ENCODE measurements around the gene MYO18B. TPM values are rescaled to one million over a fixed set of nuclear protein-coding genes. Genes with fewer than 3 reads are reported as not detected.
A peak's percentile ranks its signal among the peaks of the same experiment; 100 is the strongest.

Gene MYO18B
- total and polyA plus RNA-seq, 2 of the 8 experiments (the other 6 are each of a cell fraction or from before 2014, with no cell fraction given): 0.62 to 0.78 TPM

DNA sequence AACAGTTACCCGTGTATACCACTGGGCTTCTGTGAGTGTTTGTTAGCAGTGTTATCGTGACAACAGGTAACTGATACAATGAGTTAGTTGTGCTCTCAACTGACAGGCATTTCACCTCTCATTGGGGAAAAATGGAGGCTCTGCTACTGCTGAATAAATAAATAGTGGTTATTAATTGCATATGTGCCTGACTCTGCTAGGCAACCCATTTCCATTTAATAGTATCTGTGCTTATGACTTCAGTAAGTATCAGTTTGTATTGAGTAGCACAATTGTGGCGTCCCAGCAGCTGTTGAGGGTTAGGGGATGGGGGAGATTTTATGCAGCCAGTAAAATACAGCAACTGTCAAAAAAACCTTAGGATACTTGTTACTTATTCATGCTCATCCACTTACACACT, 303.9 kb downstream of the MYO18B start:
- Histone ChIP-seq H3K23me2 (ENCODE audit: low read depth, low read length) (no peaks in the 10 kb centered on the region), H3K56ac (replicated peaks; ENCODE audit: insufficient read length, low read depth, low read length) (no peak overlapping the region), H3K27ac (ENCODE audit: low read depth, low read length) (no peak overlapping the region), H4K8ac (ENCODE audit: extremely low read depth, insufficient read depth, low read length) (0 out of 2 replicates have a peak overlapping the region, but pooled peaks have one; percentile 3), H4K5ac (ENCODE audit: insufficient read length, low read depth, low read length) (no peak overlapping the region), H2BK120ac (replicated peaks; ENCODE audit: low read depth, low read length) (no peak overlapping the region), H3K27me3 (replicated peaks in 1 of 4; ENCODE audit: control insufficient read depth in 3 of 4, extremely low read depth in 1 of 4, insufficient read depth in 3 of 4, low read length in 3 of 4) (no peaks in the 10 kb centered on the region; a peak in 1 of 7 replicates), H3K79me2 (ENCODE audit: control insufficient read depth in 1 of 2, insufficient read depth in 2 of 2, low read length in 2 of 2) (no peaks in the 10 kb centered on the region), H3K14ac (ENCODE audit: insufficient read length) (no peak overlapping the region), H3K79me1 (ENCODE audit: low read depth, low read length) (no peaks in the 10 kb centered on the region), H3K9ac (replicated peaks in 1 of 4; ENCODE audit: extremely low read depth in 1 of 4, low read depth in 3 of 4, low read length in 3 of 4) (no peak overlapping the region), H2AK5ac (ENCODE audit: low read depth, low read length) (no peak overlapping the region), H4K20me1 (replicated peaks in 1 of 2; ENCODE audit: control insufficient read depth in 1 of 2, insufficient read depth in 2 of 2, low read length in 2 of 2) (no peaks in the 10 kb centered on the region), H3K4me3 (ENCODE audit: extremely low read depth in 1 of 4, insufficient read depth in 2 of 4, low read depth in 3 of 4, low read length in 4 of 4) (no peak overlapping the region), H2BK12ac (ENCODE audit: low read depth, low read length) (no peak overlapping the region), H4K91ac (replicated peaks; ENCODE audit: insufficient read length, low read length) (no peak overlapping the region), H3K4ac (replicated peaks; ENCODE audit: insufficient read length, low read depth, low read length) (no peak overlapping the region), H2BK5ac (ENCODE audit: low read depth, low read length) (no peak overlapping the region), H3K23ac (ENCODE audit: insufficient read length) (no peak overlapping the region), H3K18ac (ENCODE audit: extremely low read depth, low read length) (no peak overlapping the region), H2AFZ (ENCODE audit: low read length) (no peak overlapping the region), H2BK20ac (ENCODE audit: low read length) (no peak overlapping the region), H3K4me1 (replicated peaks in 1 of 4; ENCODE audit: control insufficient read depth in 3 of 4, insufficient read depth in 4 of 4, low read length in 3 of 4) (no peaks in the 10 kb centered on the region), H3K36me3 (ENCODE audit: control insufficient read depth in 2 of 4, insufficient read depth in 4 of 4, low read length in 3 of 4) (no peaks in the 10 kb centered on the region), H3K9me3 (ENCODE audit: insufficient read depth in 2 of 2, low read depth in 1 of 2, low read length in 1 of 2) (no peaks in the 10 kb centered on the region), H2BK15ac (ENCODE audit: low read length) (no peak overlapping the region), H3K4me2 (ENCODE audit: insufficient read depth in 1 of 2, low read depth in 2 of 2, low read length in 2 of 2) (no peak overlapping the region)
- FAIRE-seq: no peak
- WGBS, 2 experiments (ENCODE audit: extremely low coverage in 1 of 2, insufficient coverage in 1 of 2, insufficient read length in 1 of 2, insufficient replicate concordance in 2 of 2, low coverage in 1 of 2, low lambda C conversion rate in 2 of 2, missing lambda C conversion rate in 1 of 2): 89% methylated on average over 3 of the region's 3 CpGs; no CpG with 5 or more reads in 1 of the 2 experiments
- no peak for DNase-seq (ENCODE audit: low read depth in 1 of 2, low spot score in 2 of 2)
- POLR2A ChIA-PET (ENCODE audit: partially characterized antibody): no interaction called here
- CTCF ChIA-PET (ENCODE audit: partially characterized antibody): no interaction called here
- TF ChIP-seq PHF8 (conservative IDR thresholded peaks at IDR 0.05; ENCODE audit: low read depth, low read length) (no peak), GTF2F1 (IDR thresholded peaks at IDR 0.05; ENCODE audit: borderline replicate concordance, low read depth, low read length) (no peak), JUN (IDR thresholded peaks at IDR 0.05; ENCODE audit: low read depth, low read length) (no peak), MAFK (IDR thresholded peaks at IDR 0.05; ENCODE audit: low read depth, low read length) (no peak), EZH2 (IDR thresholded peaks at IDR 0.05; ENCODE audit: low read depth, low read length, severe bottlenecking) (no peak), SIX5 (IDR thresholded peaks at IDR 0.05; ENCODE audit: low read depth, low read length) (no peak), SIN3A (conservative IDR thresholded peaks at IDR 0.05 in 1 of 2, IDR thresholded peaks at IDR 0.05 in 1 of 2; ENCODE audit: low read depth in 1 of 2, low read length in 2 of 2) (no peak), CHD1 (IDR thresholded peaks at IDR 0.05; ENCODE audit: low read depth, low read length) (no peak), SRF (IDR thresholded peaks at IDR 0.05; ENCODE audit: low read depth, low read length) (no peak), KDM1A (IDR thresholded peaks at IDR 0.05; ENCODE audit: borderline replicate concordance, low read length) (no peak), TBP (IDR thresholded peaks at IDR 0.05; ENCODE audit: low read depth, low read length) (no peak), TEAD4 (IDR thresholded peaks at IDR 0.05; ENCODE audit: low read depth, low read length) (no peak), TCF12 (IDR thresholded peaks at IDR 0.05; ENCODE audit: low read depth, low read length) (no peak), RXRA (IDR thresholded peaks at IDR 0.05; ENCODE audit: insufficient read depth, low read depth, low read length) (no peak)
- TF ChIP-seq, protein P1, sequence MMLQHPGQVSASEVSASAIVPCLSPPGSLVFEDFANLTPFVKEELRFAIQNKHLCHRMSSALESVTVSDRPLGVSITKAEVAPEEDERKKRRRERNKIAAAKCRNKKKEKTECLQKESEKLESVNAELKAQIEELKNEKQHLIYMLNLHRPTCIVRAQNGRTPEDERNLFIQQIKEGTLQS (IDR thresholded peaks at IDR 0.05; ENCODE audit: insufficient read depth, low read depth, low read length): no peak
